NOMO-1 treated with DMSO at 0.1 percent for 48 hours (cell line): Measurements from ENCODE around the gene SLC9B1.
"Not testable (repeated sequence)": the region's sequence is repeated elsewhere in the genome, so short reads cannot be mapped to it uniquely, and the experiment has no call there.

ENCODE experiments used
- DNase-seq: peaks from one replicate; lab custom pipeline; 2025; ENCODE audit not compliant: unreplicated experiment; lab: John Stamatoyannopoulos, UW

The SLC9B1 gene

DNA sequence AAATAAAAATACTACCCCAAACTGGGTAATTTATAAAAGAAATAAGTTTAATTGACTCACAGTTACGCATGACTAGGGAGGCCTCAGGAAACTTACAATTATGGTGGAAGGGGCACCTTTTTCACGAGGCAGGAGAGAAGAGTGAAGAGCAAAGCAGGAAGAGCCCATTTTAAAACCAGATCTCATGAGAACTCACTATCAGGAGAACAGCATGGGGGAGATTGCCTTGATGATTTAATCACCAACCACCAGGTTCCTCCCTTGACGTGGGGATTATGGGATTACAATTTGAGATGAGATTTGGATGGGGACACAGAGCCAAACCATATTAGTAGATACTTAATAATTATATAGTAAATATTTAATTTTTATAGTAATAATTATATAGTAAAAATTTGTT lies 140.6 kb downstream of the SLC9B1 start:
- DNase-seq: no peak

- DNase-seq: peak; percentile 48
These were observed 141.2 kb downstream of the SLC9B1 start for GRCh38 chr4:102878349-102878748.

GRCh38 chr4:102877477-102878106 lies 141.9 kb downstream of the SLC9B1 start:
- not testable (repeated sequence) for DNase-seq

GRCh38 chr4:102871772-102872171 lies 147.7 kb downstream of the SLC9B1 start:
- peak; percentile 52 for DNase-seq

GRCh38 chr4:102869569-102870197 lies 149.8 kb downstream of the SLC9B1 start:
- no peak for DNase-seq

GRCh38 chr4:102868781-102869568 lies 150.5 kb downstream of the SLC9B1 start, which contains the start of gene CISD2:
Gene CISD2 (plus strand): TSS chr4:102868992. CDS start chr4:102869085, 93 bp downstream.
- DNase-seq: peak; percentile 93

DNA sequence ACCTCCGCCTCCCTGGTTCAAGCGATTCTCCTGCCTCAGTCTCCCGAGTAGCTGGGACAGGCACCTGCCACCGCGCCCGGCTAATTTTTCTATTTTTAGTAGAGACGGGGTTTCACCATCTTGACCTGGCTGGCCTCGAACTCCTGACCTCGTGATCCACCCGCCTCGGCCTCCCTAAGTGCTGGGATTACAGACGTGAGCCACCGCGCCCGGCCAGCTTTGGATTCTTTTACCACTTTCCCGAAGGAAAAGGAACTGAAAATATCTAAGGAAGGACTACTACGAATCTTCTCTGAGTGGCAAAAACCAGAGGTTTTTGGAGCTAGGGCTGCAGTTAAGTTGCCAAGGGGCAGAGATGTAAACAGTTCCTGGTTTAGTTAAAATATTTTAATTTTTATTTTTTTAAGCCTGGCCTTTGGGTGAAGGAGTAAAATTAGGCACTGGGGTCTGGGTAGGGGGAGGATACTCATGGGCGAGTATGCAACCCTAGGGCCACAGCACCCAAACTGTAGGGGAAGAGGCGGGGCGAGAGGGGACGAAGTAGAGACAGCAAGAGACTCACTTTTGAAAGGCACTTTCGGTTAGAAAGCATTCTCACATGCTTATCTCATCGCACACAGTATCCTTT lies 151.2 kb downstream of the SLC9B1 start:
- no peak for DNase-seq

GRCh38 chr4:102867278-102868152 lies 152.0 kb downstream of the SLC9B1 start:
- DNase-seq: peak; percentile 22

- DNase-seq: not testable (repeated sequence)
These were observed 154.2 kb downstream of the SLC9B1 start for GRCh38 chr4:102865327-102865726.

DNA sequence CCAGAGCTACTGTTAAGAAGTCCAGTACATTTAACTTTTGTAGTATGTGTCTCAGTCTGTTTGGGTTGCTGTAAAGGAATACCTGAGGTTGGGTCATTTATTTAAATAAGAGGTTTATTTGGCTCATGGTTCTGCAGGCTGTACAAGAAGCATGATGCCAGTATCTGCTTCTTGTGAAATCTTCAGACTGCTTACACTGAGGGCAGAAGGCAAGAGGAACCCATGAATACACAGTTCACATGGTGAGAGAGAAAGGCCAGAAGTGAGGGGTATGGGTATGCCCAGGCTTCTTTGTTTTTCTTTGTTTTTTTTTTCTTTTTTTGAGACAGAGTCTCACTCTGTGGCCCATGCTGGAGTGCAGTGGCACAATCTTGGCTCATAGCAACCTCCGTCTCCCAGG lies 156.8 kb downstream of the SLC9B1 start:
- DNase-seq: peak; percentile 25

- DNase-seq: peak; percentile 79
These were observed 157.5 kb downstream of the SLC9B1 start for GRCh38 chr4:102862016-102862415.

DNA sequence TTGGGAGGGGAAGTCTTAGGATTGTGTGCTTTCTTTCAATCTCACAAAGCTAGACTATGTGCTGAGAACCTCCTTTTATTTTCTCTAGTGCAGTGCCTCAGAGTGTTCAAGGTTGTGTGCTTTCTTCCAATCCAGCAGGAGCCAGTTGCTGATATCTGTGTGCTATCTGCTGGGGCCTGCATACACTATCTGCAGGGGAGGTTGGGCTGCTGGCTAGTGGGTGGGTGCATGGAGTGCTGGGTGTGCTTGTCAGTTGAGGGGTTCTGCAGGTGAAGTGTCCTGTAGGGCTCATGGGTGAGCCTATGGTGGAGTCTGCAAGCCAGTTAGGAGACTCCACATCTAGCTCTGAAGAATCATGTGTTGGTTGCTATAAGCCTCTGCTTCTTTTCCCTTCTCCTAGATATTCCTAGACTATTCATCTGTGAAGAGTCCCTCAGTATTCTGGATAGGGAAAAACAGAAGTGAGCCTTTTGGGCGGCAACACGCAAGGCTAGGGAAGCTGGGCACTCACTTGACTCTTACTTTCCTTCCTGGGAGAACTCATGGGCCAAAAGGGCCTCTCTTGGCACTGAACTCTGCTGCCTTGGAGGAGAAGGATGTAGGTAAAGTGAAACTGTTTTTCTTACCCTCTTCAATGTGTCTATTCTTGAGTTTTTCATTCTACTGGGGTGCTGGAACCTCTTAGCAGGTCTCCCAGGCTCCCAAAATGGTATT lies 158.7 kb downstream of the SLC9B1 start:
- no peak for DNase-seq

GRCh38 chr4:102858828-102859464 lies 160.6 kb downstream of the SLC9B1 start:
- no peak for DNase-seq
